Measurements from ENCODE around the gene PLA2G4D. TPM values are rescaled to one million over a fixed set of nuclear protein-coding genes. Genes with fewer than 3 reads are reported as not detected.

PLA2G4D gene
- total and polyA plus RNA-seq, 5 donors from 2014 or later, result not detected

Other genes starting within 250 kb of the PLA2G4D start
- 2.7 TPM for gene SPTBN5, start 200.5 kb downstream of the PLA2G4D start, total RNA-seq
- gene SPTBN5, start 200.5 kb downstream of the PLA2G4D start, polyA plus RNA-seq, result under 1 TPM in 1 of 4 donors, not detected in 3; 0.26 TPM
- 57.8 TPM for gene EHD4, start 122.0 kb downstream of the PLA2G4D start, total RNA-seq
- 10 to 100 TPM in 3 of 4 donors, 1 to 10 TPM in 1; 9.3 to 14.2 (median 13.5) TPM for gene EHD4, start 122.0 kb downstream of the PLA2G4D start, polyA plus RNA-seq
- not detected for gene PLA2G4E, start 73.5 kb downstream of the PLA2G4D start, total RNA-seq
- gene PLA2G4E, start 73.5 kb downstream of the PLA2G4D start, polyA plus RNA-seq, result not detected
- gene PLA2G4F, start 62.1 kb upstream of the PLA2G4D start, total RNA-seq, result not detected
- gene PLA2G4F, start 62.1 kb upstream of the PLA2G4D start, polyA plus RNA-seq, result not detected
- gene VPS39, start 113.7 kb upstream of the PLA2G4D start, total RNA-seq, result 121 TPM
- gene VPS39, start 113.7 kb upstream of the PLA2G4D start, polyA plus RNA-seq, result 10 to 100 TPM; 28.3 to 35.2 (median 28.7) TPM
- 33.8 TPM for gene GANC, start 178.6 kb upstream of the PLA2G4D start, total RNA-seq
- 10 to 100 TPM; 10.2 to 15.0 (median 14.0) TPM for gene GANC, start 178.6 kb upstream of the PLA2G4D start, polyA plus RNA-seq
- 75.0 TPM for gene TMEM87A, start 178.9 kb upstream of the PLA2G4D start, total RNA-seq
- 10 to 100 TPM; 60.8 to 82.1 (median 67.1) TPM for gene TMEM87A, start 178.9 kb upstream of the PLA2G4D start, polyA plus RNA-seq